Measurements from ENCODE around the gene SNX18.

DNA sequence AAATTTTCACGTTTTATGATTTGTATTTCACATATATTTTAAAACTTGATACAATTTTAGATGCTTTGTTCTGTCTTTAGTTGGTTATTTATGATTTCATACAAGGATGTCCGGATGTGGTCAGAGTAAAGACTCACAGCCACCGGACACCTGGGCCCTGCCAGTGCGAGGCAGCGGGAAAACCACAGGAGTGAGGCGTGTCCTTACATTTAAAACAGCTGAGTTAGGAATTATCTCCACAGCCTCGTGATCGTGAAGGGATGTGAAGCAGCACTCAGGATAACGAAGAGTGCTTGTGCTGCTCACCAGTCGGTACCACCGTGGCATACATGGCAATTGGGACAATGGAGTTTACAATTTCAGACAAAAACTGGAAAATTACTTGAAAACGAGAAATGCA lies 14.0 kb downstream of the SNX18 start:
- TF ChIP-seq, protein P1, sequence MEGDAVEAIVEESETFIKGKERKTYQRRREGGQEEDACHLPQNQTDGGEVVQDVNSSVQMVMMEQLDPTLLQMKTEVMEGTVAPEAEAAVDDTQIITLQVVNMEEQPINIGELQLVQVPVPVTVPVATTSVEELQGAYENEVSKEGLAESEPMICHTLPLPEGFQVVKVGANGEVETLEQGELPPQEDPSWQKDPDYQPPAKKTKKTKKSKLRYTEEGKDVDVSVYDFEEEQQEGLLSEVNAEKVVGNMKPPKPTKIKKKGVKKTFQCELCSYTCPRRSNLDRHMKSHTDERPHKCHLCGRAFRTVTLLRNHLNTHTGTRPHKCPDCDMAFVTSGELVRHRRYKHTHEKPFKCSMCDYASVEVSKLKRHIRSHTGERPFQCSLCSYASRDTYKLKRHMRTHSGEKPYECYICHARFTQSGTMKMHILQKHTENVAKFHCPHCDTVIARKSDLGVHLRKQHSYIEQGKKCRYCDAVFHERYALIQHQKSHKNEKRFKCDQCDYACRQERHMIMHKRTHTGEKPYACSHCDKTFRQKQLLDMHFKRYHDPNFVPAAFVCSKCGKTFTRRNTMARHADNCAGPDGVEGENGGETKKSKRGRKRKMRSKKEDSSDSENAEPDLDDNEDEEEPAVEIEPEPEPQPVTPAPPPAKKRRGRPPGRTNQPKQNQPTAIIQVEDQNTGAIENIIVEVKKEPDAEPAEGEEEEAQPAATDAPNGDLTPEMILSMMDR (IDR thresholded peaks at IDR 0.05): no peak
- TF ChIP-seq REST (IDR thresholded peaks at IDR 0.05) (no peak), JUNB (IDR thresholded peaks at IDR 0.05) (no peak), SMC3 (IDR thresholded peaks at IDR 0.05) (no peak), NR3C1 (IDR thresholded peaks at IDR 0.05) (no peak), RAD21 (conservative IDR thresholded peaks at IDR 0.05 in 1 of 2, IDR thresholded peaks at IDR 0.05 in 1 of 2) (no peak), EP300 (IDR thresholded peaks at IDR 0.05) (no peak), FOSB (CRISPR knock-in tag; IDR thresholded peaks at IDR 0.05) (no peak), ESRRA (IDR thresholded peaks at IDR 0.05; ENCODE audit: borderline replicate concordance, low read length) (no peak), CEBPB (IDR thresholded peaks at IDR 0.05) (no peak)
- TF ChIP-seq, protein P2, sequence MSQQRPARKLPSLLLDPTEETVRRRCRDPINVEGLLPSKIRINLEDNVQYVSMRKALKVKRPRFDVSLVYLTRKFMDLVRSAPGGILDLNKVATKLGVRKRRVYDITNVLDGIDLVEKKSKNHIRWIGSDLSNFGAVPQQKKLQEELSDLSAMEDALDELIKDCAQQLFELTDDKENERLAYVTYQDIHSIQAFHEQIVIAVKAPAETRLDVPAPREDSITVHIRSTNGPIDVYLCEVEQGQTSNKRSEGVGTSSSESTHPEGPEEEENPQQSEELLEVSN (IDR thresholded peaks at IDR 0.05; ENCODE audit: borderline replicate concordance, low read depth): no peak
- TF ChIP-seq, protein P3, sequence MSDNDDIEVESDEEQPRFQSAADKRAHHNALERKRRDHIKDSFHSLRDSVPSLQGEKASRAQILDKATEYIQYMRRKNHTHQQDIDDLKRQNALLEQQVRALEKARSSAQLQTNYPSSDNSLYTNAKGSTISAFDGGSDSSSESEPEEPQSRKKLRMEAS (IDR thresholded peaks at IDR 0.05): no peak
- TF ChIP-seq, protein P4, sequence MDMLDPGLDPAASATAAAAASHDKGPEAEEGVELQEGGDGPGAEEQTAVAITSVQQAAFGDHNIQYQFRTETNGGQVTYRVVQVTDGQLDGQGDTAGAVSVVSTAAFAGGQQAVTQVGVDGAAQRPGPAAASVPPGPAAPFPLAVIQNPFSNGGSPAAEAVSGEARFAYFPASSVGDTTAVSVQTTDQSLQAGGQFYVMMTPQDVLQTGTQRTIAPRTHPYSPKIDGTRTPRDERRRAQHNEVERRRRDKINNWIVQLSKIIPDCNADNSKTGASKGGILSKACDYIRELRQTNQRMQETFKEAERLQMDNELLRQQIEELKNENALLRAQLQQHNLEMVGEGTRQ (IDR thresholded peaks at IDR 0.05): no peak

Data from A549 (cell line).